ENCODE measurements around the gene MGST3.

MGST3 gene

DNA sequence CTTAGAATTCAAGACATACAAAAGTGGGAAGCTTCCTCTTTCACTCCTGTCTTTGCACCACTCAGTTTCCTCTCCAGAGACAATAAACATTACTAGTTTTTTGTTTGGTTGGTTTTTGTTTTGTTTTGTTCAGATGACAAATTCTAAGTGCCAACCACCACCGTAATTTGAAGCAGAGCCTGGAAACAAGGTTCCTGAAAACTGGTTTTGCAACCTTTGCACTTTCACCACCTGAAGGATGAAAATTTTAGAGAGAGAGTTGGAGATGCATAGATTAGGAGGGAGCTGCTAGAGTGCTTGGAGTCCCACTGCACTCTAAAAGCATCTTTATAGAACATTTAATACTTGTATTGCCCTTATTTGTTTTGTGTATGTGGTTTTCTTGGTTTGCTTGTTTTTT lies 20.2 kb upstream of the MGST3 start:
- TF ChIP-seq, protein P1, sequence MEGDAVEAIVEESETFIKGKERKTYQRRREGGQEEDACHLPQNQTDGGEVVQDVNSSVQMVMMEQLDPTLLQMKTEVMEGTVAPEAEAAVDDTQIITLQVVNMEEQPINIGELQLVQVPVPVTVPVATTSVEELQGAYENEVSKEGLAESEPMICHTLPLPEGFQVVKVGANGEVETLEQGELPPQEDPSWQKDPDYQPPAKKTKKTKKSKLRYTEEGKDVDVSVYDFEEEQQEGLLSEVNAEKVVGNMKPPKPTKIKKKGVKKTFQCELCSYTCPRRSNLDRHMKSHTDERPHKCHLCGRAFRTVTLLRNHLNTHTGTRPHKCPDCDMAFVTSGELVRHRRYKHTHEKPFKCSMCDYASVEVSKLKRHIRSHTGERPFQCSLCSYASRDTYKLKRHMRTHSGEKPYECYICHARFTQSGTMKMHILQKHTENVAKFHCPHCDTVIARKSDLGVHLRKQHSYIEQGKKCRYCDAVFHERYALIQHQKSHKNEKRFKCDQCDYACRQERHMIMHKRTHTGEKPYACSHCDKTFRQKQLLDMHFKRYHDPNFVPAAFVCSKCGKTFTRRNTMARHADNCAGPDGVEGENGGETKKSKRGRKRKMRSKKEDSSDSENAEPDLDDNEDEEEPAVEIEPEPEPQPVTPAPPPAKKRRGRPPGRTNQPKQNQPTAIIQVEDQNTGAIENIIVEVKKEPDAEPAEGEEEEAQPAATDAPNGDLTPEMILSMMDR (IDR thresholded peaks at IDR 0.05) = no peak
- H3K4me3 Mint-ChIP-seq = no peak overlapping the region
- H3K27me3 Mint-ChIP-seq (ENCODE audit: low read depth, poor library complexity) = peaks cover 5% of the 10 kb centered on the region
- no peak for DNase-seq
- peaks cover 7% of the 10 kb centered on the region for H3K9me3 Mint-ChIP-seq
- H3K36me3 Mint-ChIP-seq (ENCODE audit: low read depth) = no peaks in the 10 kb centered on the region
- H3K27ac Mint-ChIP-seq = no peak overlapping the region
- H3K4me1 Mint-ChIP-seq = no peaks in the 10 kb centered on the region

DNA sequence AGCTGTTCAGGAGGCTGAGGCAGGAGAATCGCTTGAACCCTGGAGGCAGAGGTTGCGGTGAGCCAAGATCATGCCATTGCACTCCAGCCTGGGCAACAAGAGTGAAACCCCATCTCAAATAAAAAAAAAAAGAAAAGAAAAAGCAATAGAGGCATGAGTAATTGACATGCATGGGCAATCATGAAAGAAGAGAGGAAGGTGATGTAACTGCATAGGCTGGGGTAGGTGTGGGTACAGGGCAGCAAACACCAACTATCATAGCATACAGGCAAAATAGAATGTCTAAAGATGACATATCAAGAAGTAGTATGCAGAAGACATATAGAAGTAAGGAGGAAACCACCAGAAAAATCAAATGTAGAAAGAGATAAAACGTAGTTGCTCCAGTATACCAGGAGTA lies 19.0 kb upstream of the MGST3 start:
- TF ChIP-seq, protein P1 (IDR thresholded peaks at IDR 0.05) = no peak
- Mint-ChIP-seq H3K27me3 (ENCODE audit: low read depth, poor library complexity) (peaks cover 5% of the 10 kb centered on the region), H3K4me3 (no peak overlapping the region), H3K4me1 (no peaks in the 10 kb centered on the region), H3K36me3 (ENCODE audit: low read depth) (no peaks in the 10 kb centered on the region), H3K27ac (no peak overlapping the region), H3K9me3 (peaks cover 7% of the 10 kb centered on the region)
- no peak for DNase-seq

DNA sequence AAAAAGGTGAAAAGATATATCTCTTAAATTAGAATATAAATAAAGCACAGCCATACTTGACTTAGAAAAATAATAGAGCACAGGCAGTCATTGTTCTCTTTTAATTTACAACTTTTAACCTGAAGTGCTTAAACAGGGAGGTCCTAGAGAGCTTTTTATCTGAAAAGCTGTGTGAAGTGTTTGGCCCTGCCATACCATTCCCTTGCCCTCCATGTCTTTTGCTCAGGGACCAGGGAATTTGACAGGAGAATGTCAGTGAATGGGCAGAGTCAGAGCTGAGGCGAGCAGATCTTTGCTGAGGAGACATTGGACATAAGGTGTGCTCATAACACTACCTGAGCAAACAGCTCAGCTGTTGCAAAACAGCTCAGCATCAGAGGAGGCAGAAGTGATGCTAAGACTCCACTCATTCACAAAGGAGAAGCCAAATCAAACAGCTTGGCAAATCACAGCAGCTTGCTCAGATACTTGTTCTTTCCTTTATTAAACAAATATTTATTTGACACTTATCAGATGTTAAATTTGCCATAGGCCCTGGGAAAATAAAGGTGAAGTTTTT lies 14.9 kb upstream of the MGST3 start:
- Mint-ChIP-seq H3K27me3 (ENCODE audit: low read depth, poor library complexity) (peaks cover 3% of the 10 kb centered on the region), H3K27ac (no peak overlapping the region), H3K4me1 (no peaks in the 10 kb centered on the region), H3K36me3 (ENCODE audit: low read depth) (no peaks in the 10 kb centered on the region), H3K4me3 (no peak overlapping the region), H3K9me3 (peaks cover 7% of the 10 kb centered on the region)
- DNase-seq = no peak
- TF ChIP-seq, protein P1 (IDR thresholded peaks at IDR 0.05) = no peak

DNA sequence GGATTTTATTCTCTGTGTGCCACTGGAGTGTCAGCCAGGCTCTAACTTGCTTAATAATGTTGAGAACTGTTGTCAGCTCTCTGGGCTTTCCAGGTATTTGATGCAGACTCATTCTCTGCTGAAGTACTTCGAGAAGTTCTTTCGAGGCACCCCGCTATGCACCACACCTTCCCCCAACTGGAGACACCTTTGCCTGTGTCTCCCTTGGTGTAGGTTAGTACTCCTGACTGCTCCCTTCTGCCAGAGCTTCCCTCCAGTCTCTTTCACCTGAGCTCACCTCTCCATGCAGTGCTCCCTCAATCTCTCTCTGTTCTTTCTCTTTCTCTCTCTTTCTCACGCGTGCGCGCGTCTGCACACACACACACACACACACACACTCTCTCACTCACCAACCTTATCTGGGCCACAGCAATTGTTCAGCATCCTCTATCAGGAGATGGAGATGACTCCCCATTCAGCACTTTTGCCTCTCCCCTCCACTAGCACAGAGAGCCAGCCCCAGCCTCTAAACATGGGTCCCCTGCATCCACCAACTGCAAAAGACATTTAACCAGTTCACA lies 14.0 kb upstream of the MGST3 start:
- Mint-ChIP-seq H3K4me1 (no peaks in the 10 kb centered on the region), H3K27ac (no peak overlapping the region), H3K36me3 (ENCODE audit: low read depth) (no peaks in the 10 kb centered on the region), H3K4me3 (no peak overlapping the region), H3K9me3 (peaks cover 7% of the 10 kb centered on the region), H3K27me3 (ENCODE audit: low read depth, poor library complexity) (peaks cover 4% of the 10 kb centered on the region)
- DNase-seq = no peak
- TF ChIP-seq, protein P1 (IDR thresholded peaks at IDR 0.05) = no peak

DNA sequence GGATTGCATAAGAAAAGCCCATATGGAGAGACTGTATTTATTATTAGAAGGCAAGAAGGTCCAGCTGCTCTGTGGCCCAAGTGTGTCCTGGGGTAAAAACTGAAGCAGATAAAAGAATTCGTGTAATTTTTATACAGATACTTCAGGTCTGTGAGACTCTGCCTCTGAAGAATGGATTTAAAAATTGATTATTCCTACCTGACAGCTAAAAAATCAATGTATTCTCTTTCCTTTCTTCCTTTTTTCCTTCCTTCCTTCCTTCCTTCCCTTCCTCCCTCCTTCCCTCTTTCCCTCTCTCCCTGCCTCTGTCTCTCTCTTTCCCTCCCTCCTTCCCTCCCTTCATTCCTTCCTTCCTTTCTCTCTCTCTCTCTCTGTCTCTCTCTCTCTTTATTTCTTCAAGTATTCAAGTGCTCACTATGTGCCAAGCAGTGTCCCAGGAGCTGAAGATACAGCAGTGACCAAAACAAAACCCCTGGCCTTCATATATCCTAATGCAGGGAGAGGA lies 11.3 kb upstream of the MGST3 start:
- TF ChIP-seq, protein P1 (IDR thresholded peaks at IDR 0.05) = no peak
- Mint-ChIP-seq H3K27me3 (ENCODE audit: low read depth, poor library complexity) (peaks cover 10% of the 10 kb centered on the region), H3K36me3 (ENCODE audit: low read depth) (no peaks in the 10 kb centered on the region), H3K9me3 (peaks cover 3% of the 10 kb centered on the region), H3K4me3 (no peak overlapping the region), H3K4me1 (no peaks in the 10 kb centered on the region), H3K27ac (no peak overlapping the region)
- no peak for DNase-seq

DNA sequence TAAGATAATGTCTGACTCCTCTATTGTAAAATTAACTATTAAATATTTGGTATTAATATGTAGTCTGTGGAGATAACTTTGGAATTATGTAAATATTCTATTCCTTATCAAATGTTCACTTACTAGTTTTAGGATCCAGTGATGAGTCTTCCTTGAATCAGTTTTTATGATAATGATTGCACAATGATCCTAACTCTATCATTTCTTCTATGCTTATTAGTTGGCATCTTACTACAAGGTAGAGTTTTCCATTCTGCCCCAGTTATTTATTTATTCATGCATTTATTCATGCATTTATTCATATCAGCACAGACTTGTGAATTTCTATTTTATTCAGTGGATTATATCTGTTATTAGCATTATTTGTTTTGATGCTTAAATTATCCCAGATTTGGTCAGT lies 7.4 kb upstream of the MGST3 start:
- no peak overlapping the region for H3K4me3 Mint-ChIP-seq
- H3K4me1 Mint-ChIP-seq = peaks cover 6% of the 10 kb centered on the region
- H3K27me3 Mint-ChIP-seq (ENCODE audit: low read depth, poor library complexity) = peaks cover 7% of the 10 kb centered on the region
- TF ChIP-seq, protein P1 (IDR thresholded peaks at IDR 0.05) = no peak
- no peaks in the 10 kb centered on the region for H3K36me3 Mint-ChIP-seq (ENCODE audit: low read depth)
- DNase-seq = no peak
- no peak overlapping the region for H3K27ac Mint-ChIP-seq
- H3K9me3 Mint-ChIP-seq = no peaks in the 10 kb centered on the region
